Activated naive CD4-positive, alpha-beta T cell treated with anti-CD3 and anti-CD28 coated beads, Interleukin-2, amount 10 ng/mL, durations not matched to agents 7 days and 5 days (primary cell): ENCODE results near the gene FBXO45.
"Not testable (repeated sequence)": the region's sequence is repeated elsewhere in the genome, so short reads cannot be mapped to it uniquely, and the experiment has no call there.

Source experiments
- CTCF ChIA-PET: fragments of 350-600 bp; sonication (Branson Sonifier 250); formaldehyde crosslinking; loops from one replicate; lab custom pipeline; 2021; ENCODE audit warnings: antibody characterized with exemption; lab: Charles Lee
- DNase-seq: peaks from one replicate; pipeline ENCODE4 v3.0.0-alpha.2; 2020
- H3K27ac Mint-ChIP-seq: one replicate; pipeline ENCODE4 v1.8.0; 2021; ENCODE audit warnings: mild to moderate bottlenecking, moderate library complexity, mixed read lengths
- H3K27me3 Mint-ChIP-seq: one replicate; pipeline ENCODE4 v1.8.0; 2021; ENCODE audit warnings: mild to moderate bottlenecking, mixed read lengths
- H3K36me3 Mint-ChIP-seq: one replicate; pipeline ENCODE4 v1.8.0; 2021; ENCODE audit warnings: mixed read lengths
- H3K4me1 Mint-ChIP-seq: one replicate; pipeline ENCODE4 v1.8.0; 2021; ENCODE audit warnings: mixed read lengths
- H3K4me3 Mint-ChIP-seq: one replicate; pipeline ENCODE4 v1.8.0; 2021; ENCODE audit warnings: mild to moderate bottlenecking, moderate library complexity, mixed read lengths
- H3K9me3 Mint-ChIP-seq: one replicate; pipeline ENCODE4 v1.8.0; 2021; ENCODE audit warnings: mixed read lengths

The FBXO45 gene

GRCh38 chr3:196611761-196612483 is 43.5 kb downstream of the FBXO45 start:
- DNase-seq = peak; percentile 47
- CTCF ChIA-PET = interaction anchor here (0.8 to 2.7 kb wide), 9 partner anchors 18 to 192 kb away, joined by 3 to 23 read pairs (median 5); partner anchors contain the start of gene NRROS
- Mint-ChIP-seq H3K36me3 (peaks cover 3% of the 10 kb centered on the region), H3K27ac (peak overlapping the region; percentile 86), H3K4me1 (peaks cover 46% of the 10 kb centered on the region), H3K27me3 (peaks cover 5% of the 10 kb centered on the region), H3K9me3 (no peaks in the 10 kb centered on the region), H3K4me3 (peak overlapping the region; percentile 43)

GRCh38 chr3:196615234-196615633 is 46.8 kb downstream of the FBXO45 start:
- CTCF ChIA-PET = interaction anchor here (0.7 kb wide), 1 partner anchor 297 kb away, joined by 3 read pairs; the partner anchor contains the start of gene DYNLT2B
- H3K4me1 Mint-ChIP-seq = peaks cover 45% of the 10 kb centered on the region
- H3K4me3 Mint-ChIP-seq, H3K27me3 Mint-ChIP-seq, H3K9me3 Mint-ChIP-seq, DNase-seq, H3K27ac Mint-ChIP-seq, H3K36me3 Mint-ChIP-seq: not testable (repeated sequence)

DNA sequence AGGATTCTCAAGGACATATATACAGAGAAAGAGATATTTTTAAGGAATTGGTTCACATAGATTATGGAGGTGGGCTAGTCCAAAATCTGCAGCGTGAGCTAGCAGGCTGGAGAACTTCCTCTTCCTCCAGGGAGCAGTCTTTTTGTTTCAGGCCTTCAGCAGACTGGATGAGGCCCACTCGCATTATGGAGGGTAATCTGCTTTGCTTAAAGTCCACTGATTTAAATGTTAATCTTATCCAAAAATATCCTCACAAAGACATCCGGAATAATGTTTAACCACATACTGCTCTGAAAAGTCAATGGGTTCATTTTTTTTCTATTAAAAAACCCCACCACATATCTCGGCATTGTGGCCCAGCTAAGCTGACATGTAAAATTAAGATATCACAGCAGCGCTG is 48.8 kb downstream of the FBXO45 start:
- no peak overlapping the region for H3K27ac Mint-ChIP-seq
- H3K4me1 Mint-ChIP-seq = peaks cover 36% of the 10 kb centered on the region
- no peaks in the 10 kb centered on the region for H3K36me3 Mint-ChIP-seq
- no peaks in the 10 kb centered on the region for H3K27me3 Mint-ChIP-seq
- no peak overlapping the region for H3K4me3 Mint-ChIP-seq
- no peak for DNase-seq
- CTCF ChIA-PET = no interaction called here
- no peaks in the 10 kb centered on the region for H3K9me3 Mint-ChIP-seq

DNA sequence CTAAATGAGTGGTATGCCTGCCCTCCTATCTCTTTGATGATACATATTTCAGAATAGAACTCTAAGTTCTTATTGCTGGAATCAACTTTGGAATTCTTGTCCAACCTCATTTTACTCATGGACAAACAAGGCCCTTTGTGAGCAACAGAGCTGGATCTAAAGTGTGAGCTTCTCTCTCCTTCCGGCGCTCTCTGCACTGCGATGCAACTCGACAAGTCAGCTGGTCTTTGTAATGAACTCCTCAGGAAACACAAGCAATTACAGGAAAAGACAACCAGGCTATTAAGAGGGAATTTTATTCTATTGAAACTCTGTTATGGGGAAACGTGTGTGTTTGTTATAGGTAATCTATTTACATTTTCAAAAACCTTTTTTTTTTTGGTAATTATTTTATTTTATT is 50.8 kb downstream of the FBXO45 start:
- peaks cover 2% of the 10 kb centered on the region for H3K36me3 Mint-ChIP-seq
- H3K27ac Mint-ChIP-seq = no peak overlapping the region
- CTCF ChIA-PET = interaction anchor here (0.7 kb wide), 1 partner anchor 28 kb away, joined by 3 read pairs; no protein-coding TSS in a partner anchor
- no peak overlapping the region for H3K4me3 Mint-ChIP-seq
- DNase-seq = no peak
- H3K4me1 Mint-ChIP-seq = peaks cover 32% of the 10 kb centered on the region
- H3K27me3 Mint-ChIP-seq = no peaks in the 10 kb centered on the region
- no peaks in the 10 kb centered on the region for H3K9me3 Mint-ChIP-seq

GRCh38 chr3:196619627-196620026 is 51.2 kb downstream of the FBXO45 start:
- CTCF ChIA-PET = interaction anchor here (0.7 kb wide), 1 partner anchor 27 kb away, joined by 3 read pairs; no protein-coding TSS in a partner anchor
- H3K36me3 Mint-ChIP-seq, H3K9me3 Mint-ChIP-seq, H3K27me3 Mint-ChIP-seq, H3K4me3 Mint-ChIP-seq, DNase-seq, H3K27ac Mint-ChIP-seq: not testable (repeated sequence)
- peaks cover 36% of the 10 kb centered on the region for H3K4me1 Mint-ChIP-seq

GRCh38 chr3:196620161-196620604 is 51.7 kb downstream of the FBXO45 start:
- Mint-ChIP-seq H3K4me1 (peaks cover 41% of the 10 kb centered on the region), H3K9me3 (no peaks in the 10 kb centered on the region), H3K36me3 (peaks cover 6% of the 10 kb centered on the region), H3K27me3 (no peaks in the 10 kb centered on the region), H3K27ac (no peak overlapping the region), H3K4me3 (no peak overlapping the region)
- no peak for DNase-seq
- CTCF ChIA-PET = no interaction called here

DNA sequence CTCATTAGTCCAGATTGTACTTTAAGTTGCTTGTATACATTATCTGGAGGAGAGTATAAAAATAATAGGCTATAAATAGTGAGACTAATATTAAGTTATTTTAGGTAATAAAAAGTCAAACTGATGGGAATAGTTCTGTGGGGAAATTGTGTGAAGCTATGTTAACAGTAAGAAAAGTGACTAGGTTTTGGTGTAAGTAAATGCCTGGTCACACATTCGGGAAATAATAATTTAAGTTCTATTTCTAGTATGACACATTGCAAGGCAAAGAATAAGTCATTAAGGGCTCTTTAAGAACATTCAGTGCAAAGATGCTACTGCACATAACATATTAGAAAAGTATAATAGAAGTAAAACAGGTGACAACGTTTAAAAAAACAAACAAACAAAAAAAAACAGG is 52.2 kb downstream of the FBXO45 start:
- H3K36me3 Mint-ChIP-seq = peaks cover 8% of the 10 kb centered on the region
- H3K9me3 Mint-ChIP-seq = peaks cover 2% of the 10 kb centered on the region
- H3K27me3 Mint-ChIP-seq = no peaks in the 10 kb centered on the region
- DNase-seq = no peak
- peaks cover 45% of the 10 kb centered on the region for H3K4me1 Mint-ChIP-seq
- no peak overlapping the region for H3K4me3 Mint-ChIP-seq
- no peak overlapping the region for H3K27ac Mint-ChIP-seq
- CTCF ChIA-PET = no interaction called here

GRCh38 chr3:196621611-196622010 is 53.2 kb downstream of the FBXO45 start:
- no peak overlapping the region for H3K4me3 Mint-ChIP-seq
- CTCF ChIA-PET = no interaction called here

DNA sequence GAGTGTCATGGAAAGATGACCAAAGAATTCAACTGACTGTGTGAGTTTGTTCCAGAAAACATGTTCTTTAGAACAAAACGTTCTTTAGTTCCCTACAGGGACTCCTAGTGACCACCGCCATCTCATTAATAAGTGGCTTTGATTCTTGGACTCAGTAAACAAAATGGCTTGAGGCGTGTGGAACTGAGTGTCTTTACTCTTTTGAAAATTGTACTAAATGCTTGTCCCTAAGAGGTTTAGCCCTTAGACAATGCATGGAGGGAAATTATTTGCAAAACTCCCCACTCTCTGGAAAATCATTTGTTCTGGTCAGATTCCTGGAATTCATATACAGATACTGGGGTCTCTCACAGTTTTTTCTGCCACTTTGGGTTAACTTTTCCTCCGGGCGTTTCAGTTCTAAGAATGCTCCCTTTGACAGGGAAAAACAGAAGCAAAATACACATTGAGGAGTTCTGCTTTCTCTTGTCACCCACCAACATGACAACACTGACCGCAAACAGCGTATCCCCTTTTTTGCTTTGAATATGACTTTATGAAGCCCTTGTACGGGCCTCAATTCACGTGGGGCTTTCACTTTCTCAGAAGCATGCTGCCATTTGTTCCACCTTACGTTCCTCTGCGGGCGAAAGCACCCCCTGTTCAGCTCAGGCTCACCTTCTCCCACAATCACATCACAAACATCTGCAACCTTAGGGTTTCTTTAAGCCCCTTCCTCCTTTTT is 55.8 kb downstream of the FBXO45 start:
- peak overlapping the region; percentile 58 for H3K4me3 Mint-ChIP-seq
- H3K36me3 Mint-ChIP-seq = peaks cover 9% of the 10 kb centered on the region
- peaks cover 2% of the 10 kb centered on the region for H3K9me3 Mint-ChIP-seq
- H3K27me3 Mint-ChIP-seq = no peaks in the 10 kb centered on the region
- CTCF ChIA-PET = no interaction called here
- peaks cover 44% of the 10 kb centered on the region for H3K4me1 Mint-ChIP-seq
- peak overlapping the region; percentile 83 for H3K27ac Mint-ChIP-seq
- DNase-seq = peak; percentile 56

More at GRCh38 chr3:196621611-196622010, 53.2 kb downstream of the FBXO45 start:
- Mint-ChIP-seq H3K27me3 (no peaks in the 10 kb centered on the region), H3K4me1 (peaks cover 46% of the 10 kb centered on the region), H3K9me3 (peaks cover 2% of the 10 kb centered on the region), H3K27ac (no peak overlapping the region), H3K36me3 (peaks cover 8% of the 10 kb centered on the region)
- DNase-seq = no peak

- Mint-ChIP-seq H3K27ac (peak overlapping the region; percentile 83), H3K4me3 (peak overlapping the region; percentile 58), H3K36me3 (peaks cover 9% of the 10 kb centered on the region), H3K4me1 (peaks cover 50% of the 10 kb centered on the region), H3K9me3 (peaks cover 2% of the 10 kb centered on the region), H3K27me3 (no peaks in the 10 kb centered on the region)
- DNase-seq = no peak
- CTCF ChIA-PET = no interaction called here
Observed at GRCh38 chr3:196624907-196625306, 56.4 kb downstream of the FBXO45 start.

- Mint-ChIP-seq H3K9me3 (peaks cover 2% of the 10 kb centered on the region), H3K4me3 (no peak overlapping the region), H3K27me3 (no peaks in the 10 kb centered on the region), H3K36me3 (peaks cover 11% of the 10 kb centered on the region), H3K4me1 (peaks cover 51% of the 10 kb centered on the region), H3K27ac (no peak overlapping the region)
- DNase-seq = no peak
- CTCF ChIA-PET = no interaction called here
Observed at GRCh38 chr3:196625331-196625730, 56.9 kb downstream of the FBXO45 start.

DNA sequence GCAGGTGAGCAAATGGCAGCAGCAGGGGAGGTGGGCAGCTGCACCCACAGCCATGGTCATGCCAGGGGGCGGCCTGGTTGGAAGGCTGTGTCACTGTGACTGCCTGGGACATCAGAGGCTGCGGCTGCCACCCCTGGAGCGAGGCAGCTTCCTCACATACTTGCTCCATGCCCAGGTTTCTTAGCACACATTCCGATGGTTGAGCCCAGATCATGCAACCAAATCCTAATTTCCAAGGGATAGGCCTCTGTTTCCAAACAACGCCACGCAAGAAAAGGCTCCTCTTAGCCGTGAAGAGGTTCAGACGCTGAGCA is 59.4 kb downstream of the FBXO45 start:
- Mint-ChIP-seq H3K4me1 (peaks cover 67% of the 10 kb centered on the region), H3K27ac (no peak overlapping the region), H3K9me3 (peaks cover 2% of the 10 kb centered on the region), H3K27me3 (no peaks in the 10 kb centered on the region), H3K36me3 (peaks cover 11% of the 10 kb centered on the region), H3K4me3 (no peak overlapping the region)
- CTCF ChIA-PET = interaction anchor here (0.8 kb wide), 1 partner anchor 19 kb away, joined by 3 read pairs; no protein-coding TSS in a partner anchor
- DNase-seq = no peak

- peaks cover 2% of the 10 kb centered on the region for H3K9me3 Mint-ChIP-seq
- peak overlapping the region; percentile 96 for H3K27ac Mint-ChIP-seq
- H3K4me3 Mint-ChIP-seq = no peak overlapping the region
- H3K4me1 Mint-ChIP-seq = peaks cover 69% of the 10 kb centered on the region
- H3K36me3 Mint-ChIP-seq = peaks cover 12% of the 10 kb centered on the region
- no peaks in the 10 kb centered on the region for H3K27me3 Mint-ChIP-seq
- no peak for DNase-seq
- CTCF ChIA-PET = interaction anchor here (0.9 to 7.0 kb wide), 3 partner anchors 13 to 19 kb away, joined by 5 to 51 read pairs (median 5); no protein-coding TSS in a partner anchor
Observed at GRCh38 chr3:196629228-196629627, 60.8 kb downstream of the FBXO45 start.

DNA sequence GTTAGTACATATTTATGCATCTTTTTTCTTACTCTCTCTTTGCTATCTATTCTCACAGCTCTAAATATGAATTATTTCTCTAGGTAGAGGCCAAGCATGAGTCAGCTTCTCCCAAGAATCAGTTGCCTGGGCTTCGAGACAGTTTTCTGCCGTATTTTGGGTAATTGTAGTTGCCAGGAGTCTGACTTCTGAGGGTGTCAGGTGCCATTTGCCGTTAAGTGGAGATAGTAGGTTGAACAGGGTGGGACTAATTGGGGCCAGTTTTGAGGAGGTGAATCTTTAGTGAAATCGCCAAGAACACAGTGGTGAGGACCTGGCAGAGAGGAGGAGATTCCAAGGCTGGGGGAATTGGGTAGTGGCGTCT is 63.2 kb downstream of the FBXO45 start:
- no peaks in the 10 kb centered on the region for H3K9me3 Mint-ChIP-seq
- peak overlapping the region; percentile 96 for H3K27ac Mint-ChIP-seq
- no peak for DNase-seq
- H3K27me3 Mint-ChIP-seq = peaks cover 8% of the 10 kb centered on the region
- H3K4me1 Mint-ChIP-seq = peaks cover 67% of the 10 kb centered on the region
- peak overlapping the region; percentile 92 for H3K4me3 Mint-ChIP-seq
- CTCF ChIA-PET = interaction anchor here (1.1 to 7.0 kb wide), 6 partner anchors 9 to 64 kb away, joined by 3 to 51 read pairs (median 6); partner anchors contain the start of genes FBXO45, NRROS and WDR53
- peaks cover 5% of the 10 kb centered on the region for H3K36me3 Mint-ChIP-seq
